IPS DF 6.9 (cell line): ENCODE data around the gene CAMK1D.
"Not testable (repeated sequence)": the region's sequence is repeated elsewhere in the genome, so short reads cannot be mapped to it uniquely, and the experiment has no call there.

Experiments
- DNase-seq: peaks from one replicate; pipeline ENCODE4 v3.0.0-alpha.2; 2013; ENCODE audit warnings: low read depth, low spot score
- H3K27ac ChIP-seq: one replicate; pipeline ENCODE4 v1.5.1; 2013; ENCODE audit warnings: low read length, control low read depth
- H3K27me3 ChIP-seq: 2 replicates; pipeline ENCODE4 v1.6.1; 2013; ENCODE audit warnings: mild to moderate bottlenecking, low read length; ENCODE audit not compliant: control insufficient read depth, insufficient read depth
- H3K36me3 ChIP-seq: 2 replicates; pipeline ENCODE4 v1.6.1; 2013; ENCODE audit warnings: low read length; ENCODE audit not compliant: control insufficient read depth, insufficient read depth
- H3K4me1 ChIP-seq: 2 replicates; pipeline ENCODE4 v1.6.1; 2013; ENCODE audit warnings: low read length; ENCODE audit not compliant: control insufficient read depth, insufficient read depth
- H3K4me3 ChIP-seq: 2 replicates; pipeline ENCODE4 v1.5.1; 2013; ENCODE audit warnings: mild to moderate bottlenecking, low read length
- H3K9me3 ChIP-seq: 2 replicates; pipeline ENCODE4 v1.6.1; 2013; ENCODE audit warnings: low read length, inconsistent platforms; ENCODE audit not compliant: control insufficient read depth, insufficient read depth
- WGBS: extraction: QIAGEN DNeasy Blood & Tissue Kit; methylation state at CpG from one replicate; pipeline ENCODE4 v1.1.7; 2013; ENCODE audit warnings: mixed read lengths, missing lambda C conversion rate; ENCODE audit not compliant: insufficient read length, insufficient coverage; 5-methylcytosine and 5-hydroxymethylcytosine counted together

The CAMK1D gene

GRCh38 chr10:12716042-12716441, 366.7 kb downstream of the CAMK1D start:
- Histone ChIP-seq H3K9me3 (no peaks in the 10 kb centered on the region), H3K4me3 (no peak overlapping the region), H3K36me3 (no peaks in the 10 kb centered on the region), H3K27ac (no peak overlapping the region), H3K27me3 (no peaks in the 10 kb centered on the region), H3K4me1 (no peaks in the 10 kb centered on the region)
- DNase-seq, result no peak
- no CpG with 5 or more reads among the region's 9 CpGs for WGBS

DNA sequence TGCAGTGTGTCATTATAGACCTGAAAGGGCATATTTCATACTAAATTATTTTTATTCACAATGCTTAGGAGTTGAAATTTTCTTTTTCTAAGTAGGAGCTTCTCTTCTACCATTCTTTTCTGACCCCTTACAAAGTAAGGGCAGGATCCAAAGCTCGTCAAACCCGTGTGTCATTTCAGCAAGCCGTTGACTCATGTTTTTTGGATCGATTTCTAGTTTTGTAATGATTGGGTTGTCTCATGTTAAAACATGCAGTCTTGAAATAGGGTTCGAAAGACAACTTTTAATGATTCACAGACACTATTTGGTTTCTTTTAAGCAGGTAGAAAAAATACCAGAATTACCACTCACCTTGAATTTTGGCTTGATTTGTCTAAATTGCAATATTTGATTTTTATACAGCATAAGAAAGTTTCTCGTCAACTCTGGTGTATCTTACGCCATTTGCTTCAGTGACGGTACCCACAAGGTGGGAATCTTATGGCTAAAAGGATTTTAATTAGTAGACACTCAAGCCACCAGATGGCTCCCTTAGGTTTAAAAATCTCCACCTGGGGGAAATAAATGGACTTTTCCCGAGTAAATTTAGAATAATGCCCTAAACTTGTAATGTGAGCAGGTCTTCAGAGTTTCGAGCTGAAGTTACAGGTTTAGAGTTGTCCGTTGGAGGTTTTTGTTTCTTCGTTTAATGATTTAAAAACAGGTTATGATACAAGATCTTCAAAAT, 368.8 kb downstream of the CAMK1D start:
- H3K4me3 ChIP-seq, result no peak overlapping the region
- WGBS, result no CpG with 5 or more reads among the region's 12 CpGs
- DNase-seq, result no peak
- no peaks in the 10 kb centered on the region for H3K9me3 ChIP-seq
- H3K36me3 ChIP-seq, result no peaks in the 10 kb centered on the region
- H3K27ac ChIP-seq, result no peak overlapping the region
- H3K4me1 ChIP-seq, result no peaks in the 10 kb centered on the region
- H3K27me3 ChIP-seq, result no peaks in the 10 kb centered on the region

DNA sequence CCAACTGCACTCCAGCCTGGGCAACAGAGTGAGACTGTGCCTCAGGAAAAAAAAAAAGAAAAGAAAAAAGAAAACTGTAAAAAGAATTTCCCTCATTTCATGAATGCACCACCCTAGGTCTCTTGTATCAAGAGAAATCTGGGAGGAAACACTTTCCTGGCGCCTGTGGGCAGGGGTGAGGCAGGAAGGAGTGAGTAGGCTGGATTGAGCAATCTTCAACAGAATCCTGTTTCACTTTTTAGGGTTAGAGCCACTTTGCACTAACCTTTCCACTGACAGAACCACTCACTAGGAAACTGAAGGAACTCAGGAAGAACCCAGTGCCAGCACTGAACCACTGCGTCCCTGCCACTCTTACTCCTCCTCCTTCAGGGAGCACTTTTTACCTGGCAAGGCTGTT, 370.0 kb downstream of the CAMK1D start:
- Histone ChIP-seq H3K4me1 (no peaks in the 10 kb centered on the region), H3K4me3 (no peak overlapping the region), H3K27ac (no peak overlapping the region), H3K36me3 (no peaks in the 10 kb centered on the region), H3K27me3 (no peaks in the 10 kb centered on the region), H3K9me3 (no peaks in the 10 kb centered on the region)
- WGBS, result no CpG with 5 or more reads among the region's 2 CpGs
- DNase-seq, result no peak

GRCh38 chr10:12720217-12720981, 371.1 kb downstream of the CAMK1D start:
- Histone ChIP-seq H3K4me1 (peaks cover 2% of the 10 kb centered on the region; the same call in 1 of the 2 replicates), H3K36me3 (no peaks in the 10 kb centered on the region), H3K9me3 (no peaks in the 10 kb centered on the region), H3K4me3 (no peak overlapping the region), H3K27me3 (no peaks in the 10 kb centered on the region), H3K27ac (no peak overlapping the region)
- no CpG with 5 or more reads among the region's 9 CpGs for WGBS
- no peak for DNase-seq

DNA sequence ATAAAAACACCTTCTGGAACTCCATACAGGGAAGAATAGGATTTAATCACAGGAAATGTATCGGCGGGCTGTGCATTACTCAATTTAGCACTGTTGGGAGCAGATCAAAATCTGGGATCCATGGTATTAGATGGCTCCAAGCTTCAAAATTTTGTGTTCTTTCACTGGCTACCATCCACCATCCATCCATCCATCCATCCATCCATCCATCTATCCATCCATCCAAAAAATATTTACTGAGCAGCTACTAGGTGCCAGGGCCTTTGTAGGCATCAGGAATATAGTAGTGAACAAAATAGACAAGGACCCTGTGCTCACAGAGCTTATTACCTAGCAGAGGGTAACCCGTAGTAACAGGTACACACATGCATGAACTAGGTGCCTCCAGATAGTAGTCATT, 372.0 kb downstream of the CAMK1D start:
- Histone ChIP-seq H3K4me1 (peaks cover 2% of the 10 kb centered on the region; the same call in 1 of the 2 replicates), H3K9me3 (no peaks in the 10 kb centered on the region), H3K36me3 (no peaks in the 10 kb centered on the region), H3K27me3 (no peaks in the 10 kb centered on the region), H3K27ac (no peak overlapping the region), H3K4me3 (no peak overlapping the region)
- no CpG with 5 or more reads among the region's 3 CpGs for WGBS
- no peak for DNase-seq

DNA sequence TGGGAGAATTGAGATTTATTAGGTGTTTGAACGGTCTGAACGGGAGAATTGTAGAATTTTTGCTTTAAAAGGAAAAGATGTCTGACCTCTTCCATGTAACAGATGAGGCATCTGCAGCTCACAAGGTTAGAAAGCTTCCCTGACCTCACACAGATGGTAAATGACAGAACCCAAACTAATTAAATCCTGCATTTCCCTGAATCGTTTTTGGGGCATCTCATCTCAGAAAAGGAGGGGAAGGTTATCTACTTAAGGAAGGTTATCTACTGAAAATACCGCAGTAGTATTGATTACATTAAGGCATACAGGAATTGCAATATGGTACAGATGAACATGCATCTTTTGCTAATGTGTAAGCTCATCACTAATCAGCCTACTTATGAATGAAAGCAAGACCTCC, 373.9 kb downstream of the CAMK1D start:
- Histone ChIP-seq H3K27ac (no peak overlapping the region), H3K4me1 (peaks cover 2% of the 10 kb centered on the region; the same call in 1 of the 2 replicates), H3K27me3 (no peaks in the 10 kb centered on the region), H3K9me3 (no peaks in the 10 kb centered on the region), H3K36me3 (no peaks in the 10 kb centered on the region), H3K4me3 (no peak overlapping the region)
- DNase-seq, result no peak
- WGBS, result 100% methylated on average over 2 of the region's 4 CpGs

DNA sequence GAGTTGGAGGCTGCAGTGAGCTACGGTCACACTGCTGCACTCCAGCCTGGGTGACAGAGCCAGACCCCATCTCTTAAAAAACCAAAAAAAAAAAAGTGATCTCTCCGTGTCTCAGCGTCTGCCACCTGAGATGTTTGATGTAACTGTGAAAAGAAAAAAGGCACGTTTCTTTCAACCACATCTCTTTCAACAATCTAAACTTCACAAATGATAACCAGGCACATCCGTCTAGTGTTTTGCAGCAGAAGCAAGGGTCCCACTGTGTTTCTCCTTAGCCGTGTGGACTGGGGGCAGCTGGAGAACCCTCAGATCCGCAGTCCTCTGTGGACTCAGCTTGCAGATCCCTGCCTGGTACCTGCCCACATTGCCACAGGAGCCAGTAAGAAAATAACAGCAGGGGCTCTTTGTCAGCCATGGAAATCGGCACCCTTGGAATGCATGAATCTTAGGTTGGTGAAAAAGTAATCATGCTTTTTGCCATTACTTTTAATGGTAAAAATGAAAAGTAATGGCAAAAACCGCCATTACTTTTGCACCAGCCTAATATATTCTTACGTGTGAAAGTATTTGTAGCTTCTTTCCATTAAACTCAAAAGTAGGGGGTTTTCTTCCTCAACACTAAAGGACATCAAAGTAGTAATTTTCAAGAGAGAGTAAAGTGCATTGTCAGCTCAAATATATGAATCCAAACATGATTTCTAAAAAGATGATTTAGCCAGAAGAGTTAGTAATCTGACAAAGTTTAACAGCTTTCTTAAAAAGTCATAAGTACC, 375.6 kb downstream of the CAMK1D start:
- H3K27ac ChIP-seq, result no peak overlapping the region
- H3K27me3 ChIP-seq, result no peaks in the 10 kb centered on the region
- no peaks in the 10 kb centered on the region for H3K9me3 ChIP-seq
- no peak overlapping the region for H3K4me3 ChIP-seq
- WGBS, result no CpG with 5 or more reads among the region's 10 CpGs
- no peak for DNase-seq
- H3K4me1 ChIP-seq, result peaks cover 2% of the 10 kb centered on the region; the same call in 1 of the 2 replicates
- H3K36me3 ChIP-seq, result no peaks in the 10 kb centered on the region

GRCh38 chr10:12725580-12725888, 376.2 kb downstream of the CAMK1D start:
- H3K27me3 ChIP-seq, DNase-seq, H3K4me1 ChIP-seq, H3K36me3 ChIP-seq, H3K9me3 ChIP-seq, H3K27ac ChIP-seq, H3K4me3 ChIP-seq: not testable (repeated sequence)
- no CpG with 5 or more reads among the region's 5 CpGs for WGBS

- no peaks in the 10 kb centered on the region for H3K36me3 ChIP-seq
- no peak for DNase-seq
- no peak overlapping the region for H3K4me3 ChIP-seq
- peaks cover 2% of the 10 kb centered on the region; the same call in 1 of the 2 replicates for H3K4me1 ChIP-seq
- H3K9me3 ChIP-seq, result no peaks in the 10 kb centered on the region
- no peaks in the 10 kb centered on the region for H3K27me3 ChIP-seq
- H3K27ac ChIP-seq, result no peak overlapping the region
- no CpG with 5 or more reads among the region's 19 CpGs for WGBS
Observed at GRCh38 chr10:12726971-12727831, 377.9 kb downstream of the CAMK1D start.

- Histone ChIP-seq H3K9me3 (no peaks in the 10 kb centered on the region), H3K4me3 (no peak overlapping the region), H3K27me3 (no peaks in the 10 kb centered on the region), H3K27ac (no peak overlapping the region), H3K36me3 (no peaks in the 10 kb centered on the region), H3K4me1 (peaks cover 2% of the 10 kb centered on the region; the same call in 1 of the 2 replicates)
- DNase-seq, result no peak
- no CpG with 5 or more reads among the region's 10 CpGs for WGBS
Observed at GRCh38 chr10:12727832-12728215, 378.5 kb downstream of the CAMK1D start.
